NCI-H146 (cell line): ENCODE results near the gene FGD5.
A peak's percentile ranks its signal among the peaks of the same experiment; 100 is the strongest.
"Not testable (repeated sequence)": the region's sequence is repeated elsewhere in the genome, so short reads cannot be mapped to it uniquely, and the experiment has no call there.

Source experiments
- DNase-seq: peaks from one replicate; lab custom pipeline; 2025; lab: John Stamatoyannopoulos, UW

Gene FGD5

DNA sequence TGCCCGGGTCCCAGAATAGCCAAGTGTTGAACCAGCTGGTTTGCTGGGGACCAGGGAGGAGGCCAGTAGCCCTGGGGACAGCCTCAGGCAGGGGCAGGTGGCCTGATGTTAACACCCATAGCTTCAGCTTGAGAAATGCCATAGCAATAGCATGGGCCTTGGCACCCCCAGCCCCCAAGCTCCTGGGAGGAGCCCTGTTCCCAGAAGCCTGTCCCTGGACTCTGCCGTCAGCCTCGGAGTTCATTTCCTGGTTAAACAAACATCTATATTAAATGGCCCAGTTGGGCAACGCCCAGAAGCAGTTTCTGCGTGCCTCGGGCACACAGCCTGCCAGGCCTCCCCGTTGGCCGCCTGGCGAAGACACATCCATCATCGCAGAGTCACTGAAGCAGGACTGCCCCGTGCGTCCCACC lies 58.2 kb downstream of the FGD5 start:
- DNase-seq, result peak; percentile 8

DNA sequence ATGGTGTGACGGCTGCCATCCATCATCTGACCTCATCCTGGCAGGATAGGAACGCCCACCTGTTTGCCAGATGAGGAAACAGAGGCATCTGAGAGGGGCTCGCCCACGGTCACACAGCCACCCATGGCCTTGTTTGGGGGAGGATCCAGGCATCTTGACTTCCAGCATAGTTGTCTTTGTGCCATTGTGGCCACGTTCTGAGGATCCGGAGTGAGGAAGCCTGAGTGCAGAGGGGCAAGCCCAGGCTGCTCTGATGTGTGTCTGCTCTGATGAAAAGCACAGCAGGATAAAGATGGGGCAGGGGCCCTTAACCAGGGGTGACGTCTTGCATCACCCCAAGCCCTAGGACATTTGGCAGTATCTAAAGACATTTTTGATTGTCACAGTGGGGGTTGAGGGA lies 58.7 kb downstream of the FGD5 start:
- no peak for DNase-seq

GRCh38 chr3:14879211-14879874 lies 60.6 kb downstream of the FGD5 start:
- peak; percentile 0 for DNase-seq

- no peak for DNase-seq
These were observed 61.8 kb downstream of the FGD5 start for GRCh38 chr3:14880447-14881106.

DNA sequence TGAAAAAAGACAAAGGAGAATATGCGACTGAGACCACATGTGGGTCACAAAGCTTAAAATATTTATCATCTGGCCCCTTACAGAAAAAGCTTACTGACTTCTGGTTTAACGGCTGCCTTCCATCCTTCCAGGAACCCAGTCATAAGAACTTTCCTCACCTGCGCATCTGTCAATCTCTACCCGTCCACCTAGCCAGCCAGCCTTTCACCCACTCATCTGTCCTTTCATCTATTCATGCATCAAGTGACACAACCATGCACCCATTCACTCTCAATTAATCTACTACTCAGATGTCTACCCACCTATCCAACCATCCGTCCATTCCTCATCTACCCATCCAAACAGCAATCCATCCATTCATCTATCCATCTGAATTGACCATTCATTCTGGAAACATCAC lies 64.5 kb downstream of the FGD5 start:
- DNase-seq, result no peak

GRCh38 chr3:14884665-14885064 lies 65.9 kb downstream of the FGD5 start:
- DNase-seq, result no peak

GRCh38 chr3:14885307-14885706 lies 66.5 kb downstream of the FGD5 start:
- no peak for DNase-seq

DNA sequence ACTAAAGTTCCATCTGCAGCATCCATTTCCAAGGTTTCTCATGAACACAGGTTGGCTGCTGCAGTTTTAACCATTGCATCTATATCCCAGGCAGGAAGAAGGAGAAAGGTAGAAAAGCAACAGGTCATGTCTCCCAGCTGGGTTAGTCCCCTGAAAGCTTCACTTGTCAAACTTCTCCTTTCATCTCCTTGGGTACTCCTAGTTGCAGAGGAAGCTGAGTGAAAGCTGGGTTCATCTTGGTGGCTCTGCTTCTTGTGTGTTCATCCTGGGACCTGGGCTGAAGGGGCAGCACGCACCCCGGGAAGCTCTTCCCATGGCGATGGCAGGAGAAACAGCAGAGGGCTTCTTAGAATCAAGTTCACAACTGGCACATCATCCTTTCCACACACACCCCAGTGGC lies 67.3 kb downstream of the FGD5 start:
- no peak for DNase-seq

GRCh38 chr3:14889205-14889604 lies 70.4 kb downstream of the FGD5 start:
- DNase-seq, result no peak

DNA sequence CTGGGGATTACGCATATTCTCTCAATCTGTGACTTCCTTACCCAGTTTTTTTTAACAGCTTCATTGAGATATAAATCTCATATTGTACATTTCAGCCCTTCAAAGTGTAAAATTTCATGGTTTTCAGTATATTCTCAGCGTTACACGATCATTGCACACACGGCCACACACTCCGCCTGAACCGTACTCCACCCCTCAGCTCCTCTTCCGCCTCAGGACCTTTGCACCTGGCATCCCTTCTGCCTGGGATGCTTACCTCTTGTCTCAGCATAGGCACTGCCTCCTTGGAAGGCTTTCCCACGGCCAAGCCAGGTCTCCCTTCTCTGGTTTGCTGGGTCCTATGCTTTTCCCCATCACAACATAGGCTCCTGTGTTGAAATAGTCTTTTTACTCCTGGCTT lies 71.2 kb downstream of the FGD5 start:
- DNase-seq, result no peak

DNA sequence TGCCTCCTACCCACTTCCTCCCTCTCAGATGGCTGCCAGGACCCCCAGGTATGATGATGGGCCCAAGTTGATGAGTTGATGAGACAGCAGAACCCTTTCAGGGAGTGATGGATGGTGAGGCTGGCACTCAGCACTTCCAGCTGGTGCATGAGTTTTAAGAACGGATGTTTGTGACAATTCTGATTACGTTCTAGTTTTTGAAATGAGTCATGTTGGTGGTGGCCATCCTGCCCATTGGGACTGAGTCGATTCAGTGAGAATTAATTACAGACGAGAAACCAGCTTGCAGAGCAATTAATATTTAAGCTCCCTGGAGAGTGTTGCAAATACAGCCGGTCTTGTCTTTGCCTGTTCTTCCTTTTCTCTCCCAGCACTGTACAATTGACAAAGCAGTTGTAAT lies 71.7 kb downstream of the FGD5 start:
- DNase-seq, result peak; percentile 18

DNA sequence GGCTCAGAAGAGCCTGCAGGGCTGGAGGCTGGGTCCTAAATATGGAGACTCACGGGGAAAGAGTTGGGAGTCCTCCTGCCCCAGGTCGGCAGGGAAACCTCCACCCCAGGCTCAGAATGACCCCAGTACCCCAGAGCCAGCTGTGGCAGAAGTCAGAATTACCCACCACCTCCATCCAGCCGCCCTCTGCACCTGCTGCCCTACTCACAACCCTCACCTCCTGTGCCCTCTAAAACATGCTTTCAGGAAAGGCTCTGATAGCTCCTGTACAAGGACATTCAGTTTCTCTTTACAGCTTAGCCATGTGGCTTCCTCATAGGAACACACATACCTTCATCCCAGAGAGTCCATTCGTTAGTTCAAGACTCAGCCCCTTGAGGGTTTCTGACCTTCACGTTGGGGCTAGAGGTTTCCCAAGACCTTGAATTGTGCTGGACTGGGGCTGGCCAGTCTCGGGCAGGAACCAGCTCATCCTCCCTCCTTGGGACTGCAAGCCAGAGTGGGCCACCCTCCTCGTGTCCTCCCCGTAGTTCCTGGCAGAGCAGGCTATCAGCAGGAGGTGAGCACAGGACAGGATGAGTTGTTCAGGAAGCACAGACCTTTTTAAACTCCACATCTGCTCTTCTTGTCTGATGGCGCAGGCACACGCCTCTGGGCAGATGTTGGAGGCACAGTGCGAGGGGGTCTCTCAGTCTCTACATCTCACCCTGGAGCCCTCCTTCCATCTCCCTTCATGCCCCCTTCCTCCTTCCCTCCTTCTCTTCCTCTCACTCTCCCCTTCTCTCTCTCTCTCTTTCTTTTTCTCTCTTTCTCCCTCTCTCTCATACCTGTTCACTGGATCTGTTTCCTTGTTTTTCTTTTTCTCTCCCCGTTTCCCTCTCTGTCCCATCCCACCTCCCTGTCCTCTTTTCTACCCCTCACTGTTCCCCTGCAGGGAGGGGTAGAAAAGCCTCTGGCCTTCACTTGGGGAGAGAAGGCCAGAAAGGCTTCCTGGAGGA lies 72.7 kb downstream of the FGD5 start:
- DNase-seq, result no peak

GRCh38 chr3:14892226-14892625 lies 73.5 kb downstream of the FGD5 start:
- no peak for DNase-seq

- DNase-seq, result no peak
These were observed 75.3 kb downstream of the FGD5 start for GRCh38 chr3:14894085-14894484.

GRCh38 chr3:14897266-14897665 lies 78.5 kb downstream of the FGD5 start:
- DNase-seq, result no peak

DNA sequence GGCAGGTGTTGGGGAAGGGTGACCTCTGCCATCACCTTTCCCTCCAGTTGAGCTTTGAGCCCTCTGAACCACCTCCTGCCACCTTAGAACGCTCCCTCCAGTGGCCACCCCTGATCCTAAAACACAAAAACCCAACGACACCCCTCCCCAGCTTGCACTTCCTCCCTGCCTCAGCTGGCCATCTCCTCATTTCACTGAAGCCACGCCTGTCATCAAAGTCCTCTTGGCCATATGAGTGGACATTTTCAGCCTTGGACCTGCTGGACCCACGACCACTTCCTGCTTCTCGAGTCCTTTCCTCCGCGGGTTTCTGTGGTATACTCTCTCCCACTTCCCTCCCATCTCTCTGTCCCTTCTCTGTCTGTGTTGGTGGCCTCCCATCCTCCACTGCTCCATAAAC lies 80.2 kb downstream of the FGD5 start:
- DNase-seq, result no peak

GRCh38 chr3:14899993-14900618 lies 81.3 kb downstream of the FGD5 start:
- peak; percentile 47 for DNase-seq

- DNase-seq, result no peak
These were observed 82.4 kb downstream of the FGD5 start for GRCh38 chr3:14900881-14901873.

DNA sequence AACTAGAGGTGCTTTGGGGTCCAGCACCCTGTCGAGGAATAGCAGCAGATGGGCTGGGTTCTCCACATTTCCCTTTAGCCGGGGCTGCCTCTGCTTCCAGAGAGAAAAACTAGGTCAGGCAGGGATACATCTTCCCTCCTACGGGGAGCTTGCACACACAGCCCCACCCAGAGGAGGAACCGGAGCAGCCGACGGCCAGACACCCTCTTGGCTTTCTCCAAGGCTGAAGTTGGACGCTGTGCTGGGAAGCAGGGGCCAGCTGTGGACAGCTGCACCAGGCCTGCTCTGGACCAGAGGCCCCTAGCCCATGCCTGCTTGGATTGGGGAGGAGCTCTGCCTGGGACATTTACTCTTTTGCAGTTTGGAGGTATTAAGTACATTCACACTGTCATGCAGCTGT lies 84.0 kb downstream of the FGD5 start:
- DNase-seq, result no peak

DNA sequence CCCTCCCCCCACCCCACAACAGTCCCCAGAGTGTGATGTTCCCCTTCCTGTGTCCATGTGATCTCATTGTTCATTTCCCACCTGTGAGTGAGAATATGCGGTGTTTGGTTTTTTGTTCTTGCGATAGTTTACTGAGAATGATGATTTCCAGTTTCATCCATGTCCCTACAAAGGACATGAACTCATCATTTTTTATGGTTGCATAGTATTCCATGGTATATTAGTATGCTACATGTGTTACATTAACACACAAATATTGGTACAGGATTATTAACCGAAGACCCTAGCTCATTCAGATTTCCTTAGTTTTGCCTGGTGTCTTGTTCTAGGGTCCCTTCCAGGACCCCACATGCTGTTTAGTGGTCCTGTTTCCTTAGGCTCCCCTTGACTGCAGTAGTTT lies 84.7 kb downstream of the FGD5 start:
- DNase-seq, result not testable (repeated sequence)

GRCh38 chr3:14905055-14905657 lies 86.4 kb downstream of the FGD5 start:
- DNase-seq, result no peak
